ENCODE measurements around the gene KRTAP20-3. TPM values are rescaled to one million over a fixed set of nuclear protein-coding genes. Genes with fewer than 3 reads are reported as not detected.

KRTAP20-3 gene
- total and polyA plus RNA-seq, 11 donors = not detected

GRCh38 chr21:30612132-30612531 is 30.5 kb upstream of the KRTAP20-3 start:
- H3K9me3 ChIP-seq = peaks cover 0 to 13% (median 0%) of the 10 kb centered on the region in 12 donors
- ATAC-seq (no peak), DNase-seq (no peak)
- H3K4me1 ChIP-seq = no peaks in the 10 kb centered on the region
- no peak overlapping the region for H3K4me3 ChIP-seq
- 81 to 85% (median 83%) methylated on average over 2 of the region's 2 CpGs for WGBS, 4 donors
- intact Hi-C loops (cut with DNase I) = no loop called here
- no peak overlapping the region for H3K27ac ChIP-seq
- TF ChIP-seq POLR2A (IDR thresholded peaks at IDR 0.05) (no peak), CTCF (IDR thresholded peaks at IDR 0.05) (no peak)
- no peaks in the 10 kb centered on the region for H3K27me3 ChIP-seq
- H3K36me3 ChIP-seq = no peaks in the 10 kb centered on the region

- Histone ChIP-seq H3K4me1 (no peaks in the 10 kb centered on the region), H3K27me3 (no peaks in the 10 kb centered on the region), H3K36me3 (no peaks in the 10 kb centered on the region), H3K27ac (no peak within 1 kb of the TSS), H3K9me3 (peaks cover 0 to 10% (median 0%) of the 10 kb centered on the region in 12 donors), H3K4me3 (no peak within 1 kb of the TSS)
- DNase-seq (no peak), ATAC-seq (no peak)
- TF ChIP-seq CTCF (IDR thresholded peaks at IDR 0.05) (no peak), POLR2A (IDR thresholded peaks at IDR 0.05) (no peak)
- 28 to 69% (median 50%) methylated on average over 1 to 2 of the region's 2 CpGs for WGBS, 4 donors
- intact Hi-C loops (cut with DNase I) = no loop called here
These were observed 28.8 kb upstream of the KRTAP20-3 start, which contains the start of gene KRTAP6-1 for GRCh38 chr21:30613836-30614235. Gene KRTAP6-1, minus strand, starts transcription at chr21:30613930. Its CDS starts 26 bp downstream, at chr21:30613904.

- intact Hi-C loops (cut with DNase I) = no loop called here
- ATAC-seq (no peak), DNase-seq (no peak)
- H3K9me3 ChIP-seq = peaks cover 0 to 10% (median 0%) of the 10 kb centered on the region in 12 donors
- H3K4me1 ChIP-seq = no peaks in the 10 kb centered on the region
- H3K27me3 ChIP-seq = no peaks in the 10 kb centered on the region
- no peaks in the 10 kb centered on the region for H3K36me3 ChIP-seq
- no peak overlapping the region for H3K4me3 ChIP-seq
- TF ChIP-seq POLR2A (IDR thresholded peaks at IDR 0.05) = no peak
- no peak for TF ChIP-seq CTCF (IDR thresholded peaks at IDR 0.05)
- H3K27ac ChIP-seq = no peak overlapping the region
These were observed 27.5 kb upstream of the KRTAP20-3 start for GRCh38 chr21:30615199-30615598.

GRCh38 chr21:30616125-30616524 is 26.5 kb upstream of the KRTAP20-3 start, which contains the start of gene KRTAP20-1:
Gene KRTAP20-1, plus strand, starts transcription at chr21:30616425. Its CDS starts 30 bp downstream, at chr21:30616455.
- ATAC-seq (no peak), DNase-seq (no peak)
- intact Hi-C loops (cut with DNase I) = no loop called here
- whole genome bisulfite sequencing, 4 donors = 90 to 97% (median 93%) methylated on average over 2 of the region's 2 CpGs
- Histone ChIP-seq H3K27ac (no peak within 1 kb of the TSS), H3K27me3 (no peaks in the 10 kb centered on the region), H3K36me3 (no peaks in the 10 kb centered on the region), H3K9me3 (peaks cover 0 to 5% (median 0%) of the 10 kb centered on the region in 12 donors), H3K4me1 (no peaks in the 10 kb centered on the region), H3K4me3 (no peak within 1 kb of the TSS)
- no peak for TF ChIP-seq CTCF (IDR thresholded peaks at IDR 0.05)
- TF ChIP-seq POLR2A (IDR thresholded peaks at IDR 0.05) = no peak

Measured in heart left ventricle (tissue), 16 donors.